Stimulated activated CD4-positive, alpha-beta T cell treated with anti-CD3 and anti-CD28 coated beads, Interleukin-1b, Interleukin-23, amount 100 ng/mL, for 24 hours (primary cell): ENCODE measurements around the gene ADGRL3.
"Not testable (repeated sequence)": the region's sequence is repeated elsewhere in the genome, so short reads cannot be mapped to it uniquely, and the experiment has no call there.

Source experiments
- DNase-seq, 4 experiments: peaks; one replicate each; pipeline ENCODE4 v3.0.0-alpha.2; 2020; ENCODE audit warnings: low read depth in 4 of 4, low spot score in 1 of 4

The ADGRL3 gene

DNA sequence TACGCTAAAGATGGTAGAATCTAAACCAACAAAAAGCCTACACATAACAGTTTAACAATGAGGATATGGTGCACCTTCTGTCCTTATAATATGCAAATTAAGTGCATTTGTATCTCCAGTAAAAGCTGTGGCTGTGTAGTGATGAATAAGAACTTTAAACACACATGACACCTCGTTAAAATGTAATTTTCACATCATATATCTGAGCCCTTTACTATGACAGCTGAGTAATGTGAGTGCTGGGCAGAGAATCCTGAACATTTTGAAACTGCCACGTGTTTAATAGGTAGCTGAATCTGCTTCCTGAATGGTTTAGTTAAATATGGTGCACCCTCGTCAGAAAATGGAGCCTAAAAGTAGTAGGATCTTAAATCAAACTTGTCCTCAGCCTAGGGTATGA, 540.8 kb downstream of the ADGRL3 start:
- DNase-seq, result no peak

DNA sequence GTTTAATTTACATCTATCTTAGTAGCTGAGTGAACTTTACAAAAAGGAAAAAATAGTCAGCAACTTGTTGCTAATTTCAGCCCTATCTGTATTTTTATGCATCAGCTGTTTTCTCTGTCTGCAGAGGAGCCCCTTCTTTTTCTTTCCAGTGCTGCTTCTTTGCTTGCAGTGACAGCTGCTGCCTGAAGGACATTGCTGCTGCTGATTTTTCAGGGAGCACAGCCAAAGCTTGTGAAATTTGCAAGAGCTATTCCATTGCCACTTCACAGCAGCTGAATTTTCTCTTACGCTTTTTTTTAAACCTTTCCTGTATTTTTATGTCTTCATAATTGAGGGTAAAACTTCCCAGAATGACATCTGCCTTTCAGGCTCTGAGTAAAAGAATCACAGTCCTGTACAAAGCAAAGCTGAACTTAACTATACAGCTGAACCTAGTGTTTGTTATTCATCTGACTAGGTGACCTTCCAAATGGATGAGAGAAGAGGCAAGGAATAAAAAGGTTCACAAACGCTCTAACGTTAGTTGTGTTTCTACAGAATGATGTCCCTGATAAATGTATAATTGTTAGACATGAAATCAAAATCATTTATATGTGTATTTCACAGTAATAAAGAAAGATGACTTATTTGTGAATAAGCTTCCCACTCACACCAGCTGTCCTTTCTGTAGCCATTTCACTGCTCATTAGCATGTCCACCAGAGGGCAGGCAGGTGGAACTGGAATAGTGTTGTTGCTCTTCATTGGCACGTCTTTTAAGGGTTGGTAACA, 541.4 kb downstream of the ADGRL3 start:
- no peak for DNase-seq

DNA sequence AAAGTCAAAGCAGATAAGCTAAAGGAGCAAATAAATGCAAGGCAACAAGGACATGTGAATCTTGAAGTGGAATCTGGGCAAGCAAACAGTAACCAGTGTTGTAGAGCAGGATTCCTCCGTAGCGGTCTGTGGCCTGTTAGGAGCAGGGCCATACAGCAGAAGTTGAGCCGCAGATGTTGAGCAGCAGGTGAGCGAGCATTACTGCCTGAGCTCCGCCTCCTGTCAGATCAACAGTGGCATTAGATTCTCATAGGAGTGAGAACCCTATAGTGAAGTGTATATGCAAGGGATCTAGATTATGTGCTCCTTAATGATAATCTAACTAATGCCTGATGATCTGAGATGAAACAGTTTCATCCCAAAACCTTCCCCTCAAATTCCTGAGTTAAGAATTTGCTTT, 550.7 kb downstream of the ADGRL3 start:
- DNase-seq, result no peak

DNA sequence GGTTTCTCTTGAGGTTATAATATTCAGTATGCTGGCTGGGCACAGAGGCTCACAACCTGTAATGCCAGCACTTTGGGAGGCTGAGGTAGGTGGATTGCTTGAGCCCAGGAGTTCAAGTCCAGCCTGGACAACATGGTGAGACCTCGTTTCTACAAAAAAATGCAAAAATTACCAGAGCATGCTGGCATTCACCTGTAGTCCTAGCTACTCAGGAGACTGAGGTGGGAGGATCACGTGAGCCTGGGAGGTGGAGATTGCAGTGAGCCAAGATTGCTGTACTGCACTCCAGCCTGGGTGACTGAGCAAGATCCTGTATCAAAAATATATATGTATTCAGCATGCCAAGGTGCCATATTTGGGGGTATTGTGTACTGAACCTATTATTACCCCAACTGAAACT, 552.5 kb downstream of the ADGRL3 start:
- DNase-seq, result no peak

DNA sequence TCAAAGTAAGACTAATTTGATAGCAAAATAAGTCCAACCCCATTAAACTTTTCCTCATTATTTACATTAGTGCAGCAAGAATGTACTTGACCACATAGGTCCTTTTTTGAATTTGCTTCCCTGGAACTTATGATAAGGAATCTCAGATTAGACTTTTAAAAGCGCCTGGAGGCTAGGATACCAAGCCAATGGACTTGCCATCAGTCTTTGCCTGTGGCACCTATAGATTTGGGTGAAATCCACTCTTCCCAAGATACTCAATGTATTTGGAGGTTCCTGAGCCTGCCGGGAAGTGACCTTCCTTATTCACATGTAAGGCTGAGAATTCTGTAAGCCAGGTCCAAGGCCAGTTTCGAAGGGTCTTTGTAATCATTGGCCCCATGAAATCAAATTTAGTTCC, 553.6 kb downstream of the ADGRL3 start:
- DNase-seq, result no peak

DNA sequence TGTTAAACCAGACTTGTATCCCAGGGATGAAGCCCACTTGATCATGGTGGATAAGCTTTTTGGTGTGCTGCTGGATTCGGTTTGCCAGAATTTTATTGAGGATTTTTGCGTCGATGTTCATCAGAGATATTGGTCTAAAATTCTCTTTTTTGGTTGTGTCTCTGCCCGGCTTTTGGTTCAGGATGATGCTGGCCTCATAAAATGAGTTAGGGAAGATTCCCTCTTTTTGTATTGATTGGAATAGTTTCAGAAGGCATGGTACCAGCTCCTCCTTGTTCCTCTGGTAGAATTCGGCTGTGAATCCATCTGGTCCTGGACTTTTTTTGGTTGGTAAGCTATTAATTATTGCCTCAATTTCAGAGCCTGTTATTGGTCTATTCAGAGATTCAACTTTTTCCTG, 556.8 kb downstream of the ADGRL3 start:
- DNase-seq, result not testable (repeated sequence)

DNA sequence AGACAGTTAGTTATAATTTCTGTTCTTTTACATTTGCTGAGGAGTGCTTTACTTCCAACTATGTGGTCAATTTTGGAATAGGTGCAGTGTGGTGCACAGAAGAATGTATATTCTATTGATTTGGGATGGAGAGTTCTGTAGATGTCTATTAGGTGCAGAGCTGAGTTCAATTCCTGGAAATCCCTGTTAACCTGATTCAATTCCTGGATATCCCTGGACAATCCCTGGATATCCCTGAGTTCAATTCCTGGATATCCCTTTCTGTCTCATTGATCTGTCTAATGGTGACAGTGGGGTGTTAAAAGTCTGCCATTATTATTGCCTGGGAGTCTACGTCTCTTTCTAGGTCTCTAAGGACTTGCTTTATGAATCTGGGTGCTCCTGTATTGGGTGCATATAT, 557.9 kb downstream of the ADGRL3 start:
- not testable (repeated sequence) for DNase-seq

DNA sequence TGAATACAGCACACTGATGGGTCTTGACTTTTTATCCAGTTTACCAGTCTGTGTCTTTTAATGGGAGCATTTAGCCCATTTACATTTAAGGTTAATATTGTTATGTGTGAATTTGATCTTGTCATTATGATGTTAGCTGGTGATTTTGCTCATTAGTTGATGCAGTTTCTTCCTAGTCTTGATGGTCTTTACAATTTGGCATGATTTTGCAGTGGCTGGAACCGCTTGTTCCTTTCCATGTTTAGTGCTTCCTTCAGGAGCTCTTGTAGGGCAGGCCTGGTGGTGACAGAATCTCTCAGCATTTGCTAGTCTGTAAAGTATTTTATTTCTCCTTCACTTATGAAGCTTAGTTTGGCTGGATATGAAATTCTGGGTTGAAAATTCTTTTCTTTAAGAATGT, 558.5 kb downstream of the ADGRL3 start:
- DNase-seq, result not testable (repeated sequence)

DNA sequence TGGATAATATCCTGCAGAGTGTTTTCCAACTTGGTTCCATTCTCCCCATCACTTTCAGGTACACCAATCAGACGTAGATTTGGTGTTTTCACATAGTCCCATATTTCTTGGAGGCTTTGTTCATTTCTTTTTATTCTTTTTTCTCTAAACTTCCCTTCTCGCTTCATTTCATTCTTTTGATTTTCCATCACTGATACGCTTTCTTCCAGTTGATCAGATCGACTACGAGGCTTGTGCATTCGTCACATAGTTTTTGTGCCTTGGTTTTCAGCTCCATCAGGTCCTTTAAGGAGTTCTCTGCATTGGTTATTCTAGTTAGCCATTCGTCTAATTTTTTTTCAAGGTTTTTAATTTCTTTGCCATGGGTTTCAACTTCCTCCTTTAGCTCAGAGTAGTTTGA, 559.1 kb downstream of the ADGRL3 start:
- DNase-seq, result not testable (repeated sequence)

DNA sequence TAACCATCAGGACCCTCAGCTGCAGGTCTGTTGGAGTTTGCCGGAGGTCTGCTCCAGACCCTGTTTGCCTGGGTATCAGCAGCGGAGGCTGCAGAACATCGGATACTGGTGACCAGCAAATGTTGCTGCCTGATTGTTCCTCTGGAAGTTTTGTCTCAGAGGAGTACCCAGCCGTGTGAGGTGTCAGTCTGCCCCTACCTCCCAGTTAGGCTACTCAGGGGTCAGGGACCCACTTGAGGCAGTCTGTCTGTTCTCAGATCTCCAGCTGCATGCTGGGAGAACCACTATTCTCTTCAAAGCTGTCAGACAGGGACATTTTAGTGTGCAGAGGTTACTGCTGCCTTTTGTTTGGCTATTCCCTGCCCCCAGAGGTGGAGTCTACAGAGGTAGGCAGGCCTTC, 559.8 kb downstream of the ADGRL3 start:
- DNase-seq, result not testable (repeated sequence)

DNA sequence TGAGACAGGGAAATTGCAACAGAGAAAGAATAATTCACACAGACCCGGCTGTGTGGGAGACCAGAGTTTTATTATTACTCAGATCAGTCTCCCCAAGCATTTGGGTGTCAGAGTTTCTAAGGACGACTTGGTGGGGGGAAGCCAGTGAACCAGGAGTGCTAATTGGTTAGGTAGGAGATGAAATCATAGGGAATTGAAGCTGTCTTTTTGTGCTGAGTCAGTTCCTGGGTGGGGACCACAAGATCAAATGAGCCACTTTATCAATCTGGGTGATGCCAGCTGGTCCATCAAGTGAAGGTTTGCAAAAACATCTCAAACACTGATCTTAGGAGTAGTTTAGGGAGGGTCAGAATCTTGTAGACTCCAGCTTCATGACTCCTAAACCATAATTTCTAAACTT, 560.7 kb downstream of the ADGRL3 start:
- DNase-seq, result no peak

DNA sequence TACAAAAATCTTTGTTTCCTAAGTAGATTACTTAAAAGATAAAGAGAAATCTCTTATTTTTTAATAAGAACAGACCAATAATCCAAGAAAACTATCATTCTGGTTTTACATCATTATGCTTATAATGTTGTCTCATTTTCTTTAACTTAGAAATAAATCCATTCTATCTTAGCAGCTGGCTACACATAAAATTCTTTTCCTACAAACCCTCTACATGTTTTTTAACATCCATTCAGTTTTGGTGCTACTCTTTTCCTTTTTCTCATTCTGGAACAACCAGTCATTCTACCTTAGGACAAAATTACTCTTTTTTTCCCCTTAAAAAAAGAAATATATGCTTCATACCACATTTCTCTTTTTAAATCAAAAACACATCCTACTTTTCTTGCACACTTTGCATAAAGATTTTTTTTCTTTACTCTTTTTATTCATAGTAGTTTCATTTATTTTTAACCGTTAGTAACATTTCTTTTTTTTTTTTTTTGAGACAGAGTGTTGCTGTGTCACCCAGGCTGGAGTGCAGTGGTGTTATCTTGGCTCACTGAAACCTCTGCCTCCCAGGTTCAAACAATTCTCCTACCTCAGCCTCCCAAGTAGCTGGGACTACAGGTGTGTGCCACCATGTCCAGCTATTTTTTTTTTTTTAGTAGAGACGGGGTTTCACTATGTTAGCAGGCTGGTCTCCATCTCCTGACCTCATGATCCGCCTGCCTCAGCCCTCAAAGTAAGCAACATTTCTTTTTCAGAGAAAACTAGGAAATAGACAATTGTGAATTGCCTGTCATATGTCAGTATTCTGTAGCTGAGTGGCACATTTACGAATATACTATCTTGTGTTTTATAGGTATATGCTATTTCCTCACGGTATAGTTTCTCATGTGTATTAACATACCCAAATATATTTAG, 562.8 kb downstream of the ADGRL3 start:
- DNase-seq, result no peak

DNA sequence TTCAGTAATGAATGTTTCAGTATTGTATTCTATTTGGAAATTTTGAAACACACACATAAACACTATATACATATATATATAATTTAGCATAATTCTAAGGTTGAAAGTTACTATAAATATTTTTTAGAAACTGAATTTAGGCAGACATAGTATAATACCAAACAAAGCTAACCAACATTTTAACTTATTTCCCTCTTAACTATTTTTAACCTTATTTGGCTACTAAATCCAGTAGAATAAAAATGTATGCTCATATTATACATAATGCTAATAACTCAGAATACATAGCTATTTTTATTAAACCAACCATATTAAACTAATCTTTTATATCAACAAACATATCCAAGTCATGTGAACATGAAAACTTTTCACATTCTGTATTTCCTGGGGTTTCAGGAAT, 563.6 kb downstream of the ADGRL3 start:
- DNase-seq, result no peak

DNA sequence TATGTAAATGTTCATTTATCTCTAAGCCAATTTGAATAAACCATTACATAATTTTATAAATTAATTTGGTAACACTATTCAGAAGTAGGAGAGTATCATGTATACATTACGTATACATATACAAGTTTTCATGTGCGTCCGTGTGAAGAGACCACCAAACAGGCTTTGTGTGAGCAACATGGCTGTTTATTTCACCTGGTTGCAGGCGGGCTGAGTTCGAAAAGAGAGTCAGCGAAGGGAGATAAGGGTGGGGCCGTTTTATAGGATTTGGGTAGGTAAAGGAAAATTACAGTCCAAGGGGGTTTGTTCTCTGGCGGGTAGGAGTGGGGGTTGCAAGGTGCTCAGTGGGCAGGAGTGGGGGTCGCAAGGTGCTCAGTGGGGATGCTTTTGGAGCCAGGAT, 564.0 kb downstream of the ADGRL3 start:
- DNase-seq, result not testable (repeated sequence)

DNA sequence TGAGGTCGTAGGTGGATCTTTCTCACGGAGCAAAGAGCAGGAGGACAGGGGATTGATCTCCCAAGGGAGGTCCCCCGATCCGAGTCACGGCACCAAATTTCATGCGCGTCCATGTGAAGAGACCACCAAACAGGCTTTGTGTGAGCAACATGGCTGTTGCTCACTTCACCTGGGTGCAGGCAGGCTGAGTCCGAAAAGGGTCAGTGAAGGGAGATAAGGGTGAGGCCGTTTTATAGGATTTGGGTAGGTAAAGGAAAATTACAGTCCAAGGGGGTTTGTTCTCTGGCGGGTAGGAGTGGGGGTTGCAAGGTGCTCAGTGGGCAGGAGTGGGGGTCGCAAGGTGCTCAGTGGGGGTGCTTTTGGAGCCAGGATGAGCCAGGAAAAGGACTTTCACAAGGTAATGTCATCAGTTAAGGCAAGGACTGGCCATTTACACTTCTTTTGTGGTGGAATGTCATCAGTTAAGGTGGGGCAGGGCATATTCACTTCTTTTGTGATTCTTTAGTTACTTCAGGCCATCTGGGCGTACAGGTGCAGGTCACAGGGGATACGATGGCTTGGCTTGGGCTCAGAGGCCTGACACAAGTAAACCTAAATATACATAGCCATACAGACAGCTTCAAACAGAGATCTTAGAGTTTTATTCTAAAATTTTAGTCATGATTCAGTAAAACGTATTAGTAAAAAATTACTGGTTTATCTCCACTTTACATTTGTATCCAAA, 569.5 kb downstream of the ADGRL3 start:
- DNase-seq, result not testable (repeated sequence)

DNA sequence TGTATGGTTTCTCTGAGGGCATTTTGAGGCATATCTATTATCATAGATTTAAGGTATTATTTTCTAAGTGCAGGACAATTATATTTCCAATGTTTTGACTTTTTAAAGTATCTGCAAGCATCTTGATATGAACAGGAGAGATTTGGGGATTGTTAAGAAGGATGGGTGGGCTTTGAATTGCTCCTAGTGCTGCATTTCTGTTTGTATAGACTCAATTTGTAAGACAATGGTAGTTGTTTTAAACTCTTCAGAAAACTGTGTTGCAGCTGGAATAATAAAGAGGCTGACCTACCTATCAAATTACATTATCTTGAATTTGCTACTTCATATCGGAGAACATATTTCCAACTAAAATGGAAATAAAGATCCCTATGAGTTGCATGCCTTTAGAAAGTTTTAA, 570.3 kb downstream of the ADGRL3 start:
- DNase-seq, result no peak

DNA sequence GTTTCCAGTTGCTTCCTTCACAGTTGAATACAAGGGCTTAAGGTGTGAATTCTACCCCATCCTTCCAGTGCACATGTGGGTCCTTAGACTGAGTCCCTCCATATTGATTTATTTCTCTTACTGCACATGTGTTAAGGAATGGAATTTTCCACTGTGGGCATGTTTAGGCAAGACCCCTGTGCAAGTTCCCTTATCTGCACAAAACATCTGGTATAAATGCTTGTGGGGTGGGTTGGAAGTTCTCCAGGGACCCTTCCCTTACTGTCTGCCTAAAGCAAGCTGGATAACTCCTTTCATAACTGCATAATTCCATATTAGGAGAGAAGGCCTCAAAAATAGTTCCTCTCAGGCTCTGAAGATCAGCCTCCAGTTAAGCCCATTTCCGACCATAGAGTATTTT, 570.9 kb downstream of the ADGRL3 start:
- no peak for DNase-seq

DNA sequence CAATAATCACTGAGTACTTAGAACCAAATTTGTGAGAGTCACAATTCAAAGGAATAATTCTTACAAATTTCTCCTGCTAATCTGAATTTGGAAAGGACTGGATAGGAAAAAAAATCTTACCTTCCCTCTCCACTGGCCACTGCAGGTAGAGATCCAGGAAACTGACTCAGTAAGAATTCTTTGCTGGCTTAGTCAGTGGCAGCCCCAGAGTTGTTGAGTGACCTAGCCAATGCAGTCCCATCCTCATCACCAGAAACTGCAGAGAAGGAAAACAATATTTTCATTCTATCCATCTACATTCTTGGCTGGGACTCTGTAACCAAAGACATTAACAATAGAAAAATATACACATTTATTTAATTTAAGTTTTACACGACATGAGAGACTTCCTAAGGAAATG, 572.0 kb downstream of the ADGRL3 start:
- DNase-seq, result no peak

DNA sequence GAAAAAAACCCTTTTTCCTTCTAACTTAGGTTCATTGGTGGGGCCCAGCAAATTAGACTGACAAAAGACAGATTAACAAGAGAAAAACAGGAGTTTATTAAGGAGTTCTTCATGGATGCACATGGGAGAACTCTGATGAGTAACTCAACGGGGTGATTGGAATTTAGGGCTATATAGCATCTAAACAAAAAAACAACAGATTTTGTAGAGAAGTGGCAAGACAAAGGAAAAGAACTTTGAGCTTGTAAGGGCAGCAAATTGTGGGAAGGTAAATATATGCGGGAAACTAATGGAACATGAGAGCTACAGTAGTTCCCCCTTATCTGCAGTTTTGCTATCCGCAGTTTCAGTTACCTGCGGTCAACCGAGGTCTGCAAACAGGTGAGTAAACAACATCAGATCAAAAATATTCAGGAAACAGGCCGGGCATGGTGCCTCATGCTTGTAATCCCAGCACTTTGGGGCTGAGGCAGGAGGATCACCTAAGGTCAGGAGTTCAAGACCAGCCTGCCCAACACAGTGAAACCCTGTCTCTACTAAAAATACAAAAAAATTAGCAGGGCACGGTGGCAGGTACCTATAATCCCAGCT, 573.6 kb downstream of the ADGRL3 start:
- no peak for DNase-seq

DNA sequence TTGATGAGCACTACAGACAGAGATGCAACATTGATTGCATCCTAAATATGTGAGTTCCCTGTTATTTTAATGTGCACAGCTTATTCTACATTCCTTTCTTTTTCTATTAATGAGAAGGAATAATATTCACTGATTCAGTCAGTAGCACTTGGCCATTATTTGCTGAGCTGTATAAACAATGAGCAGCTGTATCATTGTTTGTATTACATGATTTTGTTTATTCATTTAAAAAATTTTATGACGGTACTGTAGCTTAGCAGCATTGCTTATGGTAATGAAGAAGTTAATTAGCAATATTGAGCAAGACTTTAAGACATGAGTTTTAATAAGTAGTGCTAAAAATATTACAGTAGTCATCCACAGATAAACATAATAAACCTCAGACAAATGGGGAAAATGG, 582.0 kb downstream of the ADGRL3 start:
- no peak for DNase-seq

DNA sequence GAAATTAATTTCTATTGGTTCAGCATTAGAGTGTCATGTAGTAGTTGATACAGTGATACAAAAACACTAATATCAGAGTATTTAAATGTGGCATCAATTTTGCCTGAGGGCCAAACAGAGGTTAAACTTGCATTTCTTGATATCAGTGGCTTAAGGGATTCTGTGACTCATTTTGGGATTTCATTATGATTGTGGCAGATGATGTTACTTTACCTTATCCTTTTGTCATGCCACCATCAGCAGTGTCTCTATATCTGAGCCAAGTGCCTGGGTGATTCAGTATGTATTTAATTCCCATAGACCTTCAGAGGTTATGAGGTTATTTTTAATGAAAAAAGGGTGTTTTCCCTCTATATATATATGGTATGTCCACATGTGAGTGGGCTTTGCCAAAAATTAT, 582.9 kb downstream of the ADGRL3 start:
- no peak for DNase-seq
